SK-MEL-5 (cell line): ENCODE results near the gene AKT3. TPM values are rescaled to one million over a fixed set of nuclear protein-coding genes. Genes with fewer than 3 reads are reported as not detected.

ENCODE experiments used
- DNase-seq: peaks from one replicate; pipeline ENCODE4 v3.0.0-alpha.2; 2016; ENCODE audit warnings: low read depth, low spot score
- in situ Hi-C: cut with HindIII; loops from 2 replicates; pipeline ENCODE4 v1.10.0; 2016; ENCODE audit warnings: low sequenced_read_pairs, high pct_unique_total_duplicates, low pct_unique_long_range_greater_than_20kb
- total RNA-seq: library from RNA; depleted of rRNA; stranded (reverse); fragments of >200 nt; shearing (Covaris generic); gene quantifications from 2 replicates; pipeline ENCODE4 v1.2.3, GENCODE V29; 2014

The AKT3 gene
- total RNA-seq, 1 experiment from 2014 or later, result 29.3 TPM

GRCh38 chr1:243497939-243498681 is 351.9 kb downstream of the AKT3 start:
- in situ Hi-C loops, result no loop called here
- DNase-seq, result no peak

- no peak for DNase-seq
- in situ Hi-C loops, result no loop called here
These were observed 353.2 kb downstream of the AKT3 start for GRCh38 chr1:243496806-243497205.

DNA sequence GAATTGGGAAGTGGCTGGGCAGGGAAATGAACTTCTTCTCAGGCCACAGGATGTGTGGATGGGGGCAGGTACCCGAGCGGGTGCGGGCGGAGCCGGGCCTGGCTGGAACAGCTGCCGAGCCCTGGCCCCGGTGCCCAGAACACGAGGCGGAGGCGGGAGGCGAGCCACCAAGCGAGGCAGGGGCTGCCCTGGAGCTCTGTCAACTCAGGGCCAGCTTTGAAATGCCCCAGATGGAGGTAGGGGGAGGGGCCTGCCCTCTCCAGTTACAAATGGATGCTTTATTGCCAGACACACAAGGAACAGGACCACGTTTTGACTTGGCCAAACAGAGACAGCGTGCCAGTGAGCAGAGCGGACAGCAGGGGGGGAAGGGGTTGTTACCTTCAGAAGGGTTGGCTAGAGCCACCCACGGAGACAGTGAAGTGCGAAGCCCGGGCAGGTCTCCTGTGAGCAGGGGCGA is 353.8 kb downstream of the AKT3 start:
- DNase-seq, result no peak
- in situ Hi-C loops, result no loop called here

GRCh38 chr1:243495442-243496186 is 354.4 kb downstream of the AKT3 start:
- in situ Hi-C loops, result no loop called here
- no peak for DNase-seq

GRCh38 chr1:243494741-243495431 is 355.2 kb downstream of the AKT3 start:
- in situ Hi-C loops, result no loop called here
- DNase-seq, result no peak

GRCh38 chr1:243493156-243494129 is 356.6 kb downstream of the AKT3 start:
- in situ Hi-C loops, result no loop called here
- no peak for DNase-seq

DNA sequence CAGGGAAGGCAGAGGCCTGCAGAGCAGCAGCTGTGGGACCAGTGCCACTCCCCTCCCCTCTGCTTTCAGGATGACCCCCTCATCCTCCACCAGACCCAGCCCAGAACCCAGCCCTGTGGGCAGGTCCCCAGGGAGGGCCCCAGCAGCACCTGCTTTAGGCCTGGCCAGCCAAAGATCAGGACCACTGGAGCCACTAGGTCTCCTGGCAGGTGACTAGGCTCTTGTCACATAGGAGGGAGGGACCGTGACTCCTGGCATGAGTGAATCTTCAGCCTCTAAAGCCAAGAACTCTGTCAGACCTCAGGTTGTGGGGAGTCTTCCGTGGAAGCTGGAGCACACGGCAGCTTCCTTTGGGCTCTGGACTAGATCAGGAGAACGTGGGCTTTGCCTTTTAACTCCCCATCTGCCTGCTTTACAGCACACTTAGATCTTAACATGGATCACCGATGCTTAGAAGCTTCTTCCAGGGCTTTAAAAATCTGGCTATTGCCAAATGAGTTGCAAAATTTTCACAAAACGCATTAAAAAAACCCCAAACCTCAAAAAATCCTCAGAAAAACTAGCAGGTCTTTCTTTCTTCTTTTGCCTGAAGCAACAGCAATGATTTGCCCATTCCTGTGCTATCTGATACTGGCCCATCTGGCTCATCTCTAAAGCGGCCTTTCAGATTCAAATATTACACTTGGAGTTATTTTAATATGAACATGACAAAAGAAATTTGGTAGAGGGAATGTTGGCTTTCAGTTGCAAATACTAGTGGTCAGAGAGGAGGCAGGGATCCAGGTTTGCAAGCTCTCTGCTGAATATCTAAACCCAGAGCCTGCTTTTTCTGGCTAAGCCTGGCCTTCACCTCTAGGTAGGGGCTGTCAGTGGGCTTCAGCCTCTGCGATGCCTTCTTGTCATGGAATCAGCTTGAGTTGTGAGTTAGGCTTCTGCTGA is 359.0 kb downstream of the AKT3 start:
- in situ Hi-C loops, result no loop called here
- DNase-seq, result no peak

GRCh38 chr1:243489681-243490546 is 360.1 kb downstream of the AKT3 start:
- in situ Hi-C loops, result no loop called here

GRCh38 chr1:243489158-243489527 is 360.9 kb downstream of the AKT3 start:
- in situ Hi-C loops, result no loop called here
- no peak for DNase-seq

More at GRCh38 chr1:243489681-243490546, 360.1 kb downstream of the AKT3 start:
- no peak for DNase-seq

- in situ Hi-C loops, result no loop called here
- no peak for DNase-seq
These were observed 361.4 kb downstream of the AKT3 start for GRCh38 chr1:243488459-243489157.

- no peak for DNase-seq
- in situ Hi-C loops, result no loop called here
These were observed 362.3 kb downstream of the AKT3 start for GRCh38 chr1:243487649-243488227.

- no peak for DNase-seq
- in situ Hi-C loops, result no loop called here
These were observed 362.9 kb downstream of the AKT3 start for GRCh38 chr1:243487036-243487648.

- in situ Hi-C loops, result no loop called here
- no peak for DNase-seq
These were observed 366.1 kb downstream of the AKT3 start for GRCh38 chr1:243483952-243484351.

GRCh38 chr1:243483071-243483771 is 366.8 kb downstream of the AKT3 start:
- no peak for DNase-seq
- in situ Hi-C loops, result no loop called here
